GM21717 (cell line): ENCODE data around the gene SGMS1.
"Not testable (repeated sequence)": the region's sequence is repeated elsewhere in the genome, so short reads cannot be mapped to it uniquely, and the experiment has no call there.

Source experiments
- ATAC-seq: cut with Tn5 transposase; IDR thresholded peaks from one replicate; pipeline ENCODE4 v1.9.1; 2021; ENCODE audit warnings: mild to moderate bottlenecking, moderate library complexity; ENCODE audit not compliant: unreplicated experiment

Gene SGMS1

DNA sequence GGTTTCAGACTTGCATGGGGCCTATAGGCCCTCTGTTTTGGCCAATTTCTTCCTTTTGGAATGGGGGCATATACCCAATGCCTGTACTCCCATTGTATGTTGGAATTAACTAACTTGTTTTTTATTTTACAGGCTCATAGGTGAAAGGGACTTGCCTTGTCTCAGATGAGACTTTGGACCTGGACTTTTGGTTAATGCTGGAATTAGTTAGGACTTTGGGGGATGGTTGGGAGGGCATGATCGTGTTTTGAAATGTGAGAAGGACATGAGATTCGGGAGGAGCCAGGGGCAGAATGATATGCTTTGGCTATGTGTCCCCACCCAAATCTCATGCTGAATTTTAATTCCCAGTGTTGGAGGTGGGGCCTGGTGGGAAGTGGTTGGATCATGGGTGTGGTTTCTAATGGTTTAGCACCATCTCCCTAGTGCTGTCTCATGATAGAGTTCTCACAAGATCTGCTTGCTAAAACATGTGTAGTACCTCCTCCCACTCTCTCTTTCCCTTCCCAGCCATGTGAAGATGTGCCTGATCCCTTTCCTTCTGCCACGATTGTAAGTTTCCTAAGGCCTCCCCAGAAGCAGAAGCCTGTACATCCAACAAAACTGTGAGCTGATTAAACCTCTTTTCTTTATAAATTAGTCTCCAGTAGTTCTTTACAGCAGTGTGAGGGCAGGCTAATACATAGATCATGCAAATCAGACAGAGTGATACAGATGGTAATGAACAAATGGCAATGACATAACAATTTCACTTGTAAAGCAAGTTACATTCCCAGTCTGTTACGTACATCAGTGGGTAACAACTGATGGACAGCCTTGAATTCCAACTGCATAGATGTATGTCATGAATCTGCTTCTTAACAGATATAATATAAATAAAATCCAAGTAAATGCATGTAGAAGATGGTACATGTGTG is 146.2 kb downstream of the SGMS1 start:
- ATAC-seq, result no peak

DNA sequence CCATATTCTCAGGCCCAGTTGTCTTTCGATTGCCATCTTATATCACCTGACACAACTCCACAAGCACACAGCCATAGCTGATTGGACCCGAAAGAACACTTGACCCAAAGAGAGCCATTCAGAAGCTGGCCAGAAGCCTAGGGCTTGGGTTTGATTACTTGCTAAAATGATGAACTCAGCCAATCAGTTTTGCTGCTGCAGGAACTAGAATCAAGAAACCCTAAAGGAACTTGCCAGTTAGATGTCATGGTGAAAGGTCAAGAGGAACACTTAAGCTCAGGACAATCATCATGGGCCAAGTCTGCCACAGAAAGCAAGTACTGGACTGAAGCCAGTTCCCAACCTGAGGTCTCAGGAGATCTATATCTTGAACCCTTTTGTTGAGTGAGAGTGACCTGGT is 150.0 kb downstream of the SGMS1 start:
- no peak for ATAC-seq

DNA sequence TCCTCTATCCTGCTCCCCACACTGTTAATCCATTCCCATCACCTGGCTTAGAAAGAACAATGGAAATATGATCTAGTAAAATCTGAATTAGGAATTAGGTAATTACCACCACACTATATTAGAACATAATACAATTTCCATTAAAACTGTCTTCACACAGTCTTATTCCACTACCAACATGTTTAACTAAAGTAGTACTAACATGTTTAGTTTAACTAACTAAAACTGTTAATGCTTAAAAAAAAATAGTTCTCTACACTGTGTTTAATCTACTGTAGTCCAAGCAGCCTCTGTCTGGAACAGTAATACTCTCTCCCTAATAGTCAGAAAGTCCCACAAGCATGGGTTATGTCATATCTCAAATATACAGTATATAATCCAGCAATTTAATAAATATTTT is 150.8 kb downstream of the SGMS1 start:
- no peak for ATAC-seq

DNA sequence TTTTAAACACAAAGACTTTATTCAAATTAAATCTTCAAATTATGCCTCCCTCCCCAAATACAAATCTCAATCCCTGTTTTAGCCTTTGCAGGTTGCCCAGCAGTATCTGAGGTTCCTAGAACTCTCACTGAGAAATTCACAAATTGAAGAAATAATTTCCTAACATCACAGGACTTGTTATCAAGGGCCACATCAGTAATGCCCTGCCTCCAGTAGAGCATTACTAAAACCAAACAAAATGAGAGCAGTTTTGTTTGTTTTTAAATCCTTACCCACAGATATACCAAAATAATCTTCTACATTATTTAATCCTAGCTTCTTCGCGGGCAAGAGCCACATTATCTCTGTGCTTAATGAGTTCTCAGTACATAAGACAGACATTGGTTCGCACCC is 152.2 kb downstream of the SGMS1 start:
- ATAC-seq, result no peak

DNA sequence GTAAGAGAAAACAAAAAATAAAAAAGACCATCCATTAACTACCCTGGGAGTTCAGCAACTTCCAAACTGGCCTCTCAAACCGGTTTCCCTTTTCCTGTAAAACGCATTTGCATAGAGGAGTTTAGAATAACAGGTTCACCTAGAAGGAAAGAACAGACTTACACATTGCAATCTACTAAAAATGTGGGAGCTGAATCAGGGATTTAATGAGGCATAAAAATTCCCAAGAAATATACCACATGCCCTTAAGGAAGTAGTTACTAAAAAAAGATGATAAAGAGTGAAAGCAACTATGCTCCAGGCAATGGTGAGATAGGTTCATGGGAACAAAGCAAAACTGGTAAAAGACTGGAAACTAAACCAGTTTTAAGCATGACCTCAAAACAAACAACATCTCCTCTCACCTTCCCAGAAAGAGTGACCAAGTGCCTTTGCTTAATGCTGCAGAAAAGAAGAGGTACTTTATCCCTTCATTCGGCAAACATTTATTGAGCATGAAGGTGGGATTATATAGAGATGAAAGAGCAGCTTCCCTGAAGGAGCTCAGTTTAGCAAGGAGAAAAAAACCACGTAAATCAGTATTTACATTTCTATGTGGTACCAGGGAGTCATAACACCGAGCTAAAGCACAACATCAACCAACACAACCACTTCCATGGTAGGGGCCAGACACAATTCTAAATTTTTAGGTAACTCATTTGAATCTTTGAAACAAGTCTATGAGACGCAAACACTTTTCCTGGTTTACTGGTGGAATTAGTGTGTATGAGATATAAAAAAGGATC is 152.8 kb downstream of the SGMS1 start:
- no peak for ATAC-seq

DNA sequence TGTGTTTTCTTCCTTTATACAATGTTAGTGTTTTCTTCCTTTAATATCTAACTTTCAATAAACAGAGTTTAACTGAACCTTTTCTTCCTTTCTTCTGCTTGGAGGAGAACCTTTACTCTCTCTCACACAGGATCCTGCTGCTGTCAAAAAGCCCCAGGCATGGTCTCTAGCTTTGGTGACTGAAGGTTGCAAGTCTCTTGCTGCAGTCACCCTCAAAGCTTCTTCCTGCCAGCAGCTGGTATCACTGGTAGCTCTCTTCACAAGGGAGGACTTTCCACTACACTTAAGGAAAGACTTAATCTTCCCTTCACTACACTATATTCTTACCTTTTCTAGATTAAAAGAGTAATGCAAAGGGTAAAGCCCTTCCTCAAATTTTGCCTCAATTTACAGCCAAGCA is 153.4 kb downstream of the SGMS1 start:
- ATAC-seq, result no peak

DNA sequence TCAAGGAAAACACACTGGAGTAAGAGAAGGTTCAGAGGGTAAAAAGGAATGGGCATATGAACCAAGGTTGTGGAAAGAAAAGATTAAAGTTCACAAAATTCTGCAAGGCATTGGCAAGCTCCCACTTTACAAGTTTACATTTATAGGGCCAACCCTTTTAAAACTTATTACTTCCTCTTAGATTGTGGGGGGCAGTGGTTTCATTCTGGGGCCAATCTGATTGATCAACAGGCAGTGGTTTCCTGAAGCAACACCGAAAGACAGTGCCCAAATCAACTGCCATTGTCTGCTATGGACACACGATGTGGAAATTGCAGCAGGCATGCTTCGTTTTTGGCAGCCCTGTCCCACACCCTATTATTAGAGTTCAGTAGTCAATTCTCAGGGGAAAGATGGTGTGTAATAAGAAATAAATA is 154.0 kb downstream of the SGMS1 start:
- ATAC-seq, result no peak

DNA sequence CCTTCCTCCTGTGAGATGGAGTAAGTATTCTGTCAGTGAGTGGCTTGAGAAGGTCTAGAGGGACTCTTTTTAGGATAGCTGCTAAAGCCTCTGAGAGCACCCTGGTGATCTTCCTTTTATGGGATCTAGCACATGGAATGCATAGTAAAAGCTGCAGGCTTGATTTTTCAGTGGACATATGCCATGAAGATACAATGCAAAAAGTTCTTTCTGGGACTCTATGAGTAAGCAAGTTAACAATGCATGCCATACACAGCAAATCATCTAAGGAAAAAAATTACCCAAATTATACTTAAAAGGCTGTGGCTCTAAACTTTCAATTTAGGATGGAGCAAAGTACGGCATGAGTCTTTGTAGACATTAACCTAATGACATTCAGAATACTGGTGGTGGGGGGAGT is 154.5 kb downstream of the SGMS1 start:
- ATAC-seq, result no peak

DNA sequence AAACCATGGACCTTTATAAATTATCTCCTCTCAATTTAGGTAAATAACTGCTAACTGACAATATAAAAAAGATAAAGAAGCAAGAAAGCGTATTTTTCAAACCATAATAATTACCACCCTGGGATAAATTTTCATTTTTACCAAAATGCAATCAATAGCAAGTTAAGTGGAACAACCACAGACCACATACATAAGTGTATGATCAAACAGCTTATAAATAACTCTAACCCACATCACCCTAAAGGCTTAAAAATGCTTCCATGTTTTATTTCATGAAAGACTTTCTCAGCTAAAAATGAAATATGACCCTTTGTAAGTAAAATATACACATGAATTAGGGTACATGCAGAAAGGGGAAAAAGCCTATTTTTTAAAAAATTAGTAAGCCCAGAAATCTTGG is 156.5 kb downstream of the SGMS1 start:
- ATAC-seq, result no peak

DNA sequence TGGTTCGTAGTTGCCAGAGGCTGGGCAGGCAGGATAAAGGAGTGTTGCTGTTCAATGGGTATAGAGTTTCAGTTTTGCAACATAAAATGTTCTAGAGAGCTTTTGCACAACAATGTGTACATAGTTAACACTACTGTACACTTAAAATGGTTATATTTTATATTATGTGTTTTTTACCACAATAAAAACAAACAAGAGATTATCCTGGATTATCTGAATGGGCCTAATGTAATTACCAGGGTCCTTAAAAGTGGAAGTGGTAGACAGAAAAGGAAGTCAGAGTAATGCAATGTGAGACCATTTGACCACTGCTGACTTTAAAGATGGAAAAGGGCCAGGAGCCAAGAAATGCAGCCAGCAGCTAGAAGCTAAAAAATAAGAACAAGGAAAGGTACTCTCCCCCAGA is 159.7 kb downstream of the SGMS1 start:
- ATAC-seq, result no peak

DNA sequence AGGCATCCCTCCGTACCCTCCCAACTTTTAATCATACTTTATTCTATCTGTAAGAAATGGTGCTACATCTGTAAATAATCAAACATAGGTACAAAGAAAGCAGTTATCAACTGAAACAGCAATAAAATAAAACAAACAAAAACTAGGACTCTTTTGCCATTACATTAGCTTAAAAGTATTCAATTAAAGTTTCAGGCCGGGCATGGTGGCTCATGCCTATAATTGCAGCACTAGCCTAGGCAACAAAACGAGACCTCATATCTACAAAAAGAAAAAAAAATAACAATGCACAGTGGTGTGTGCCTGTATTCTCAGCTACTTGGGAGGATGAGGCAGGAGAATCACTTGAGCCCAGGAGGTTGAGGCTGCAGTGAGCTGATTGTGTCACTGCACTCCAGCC is 161.9 kb downstream of the SGMS1 start:
- no peak for ATAC-seq

DNA sequence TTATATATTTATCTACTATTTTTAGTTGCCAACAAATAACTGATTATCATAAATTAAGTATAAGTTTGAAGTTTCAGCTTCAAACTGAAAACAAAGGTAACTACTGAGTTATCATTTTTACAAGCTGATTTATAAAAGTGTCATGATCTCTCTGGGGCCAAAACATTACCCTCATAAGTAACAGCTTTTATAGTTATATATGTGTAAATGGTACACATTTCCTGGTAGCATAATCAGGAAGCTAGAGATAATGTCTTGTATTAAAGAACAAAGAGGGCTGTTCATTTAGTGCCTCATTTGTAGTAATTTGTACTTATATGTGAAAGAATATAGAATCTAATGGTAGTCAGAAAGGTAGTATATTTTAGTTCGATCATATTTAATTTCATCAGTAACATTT is 162.6 kb downstream of the SGMS1 start:
- no peak for ATAC-seq

DNA sequence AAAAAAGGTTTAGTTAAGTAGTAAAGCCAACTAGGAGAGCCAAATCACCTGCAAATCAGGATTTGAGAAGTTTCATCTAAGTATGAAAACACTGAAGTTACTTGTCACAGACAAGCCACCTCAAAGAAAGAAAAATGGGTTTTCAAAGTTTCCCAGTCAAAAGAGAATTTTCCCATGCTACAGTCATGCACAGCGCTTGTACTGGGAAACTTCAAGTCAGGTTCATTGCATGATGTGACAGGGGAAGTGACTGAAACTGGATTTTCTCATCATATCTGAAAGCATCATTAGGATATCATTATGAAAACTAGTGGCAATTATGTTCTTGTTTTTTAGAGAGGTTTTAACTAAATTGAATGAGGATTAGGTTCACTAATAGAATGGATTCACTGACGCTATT is 167.0 kb downstream of the SGMS1 start:
- ATAC-seq, result peak; percentile 35

DNA sequence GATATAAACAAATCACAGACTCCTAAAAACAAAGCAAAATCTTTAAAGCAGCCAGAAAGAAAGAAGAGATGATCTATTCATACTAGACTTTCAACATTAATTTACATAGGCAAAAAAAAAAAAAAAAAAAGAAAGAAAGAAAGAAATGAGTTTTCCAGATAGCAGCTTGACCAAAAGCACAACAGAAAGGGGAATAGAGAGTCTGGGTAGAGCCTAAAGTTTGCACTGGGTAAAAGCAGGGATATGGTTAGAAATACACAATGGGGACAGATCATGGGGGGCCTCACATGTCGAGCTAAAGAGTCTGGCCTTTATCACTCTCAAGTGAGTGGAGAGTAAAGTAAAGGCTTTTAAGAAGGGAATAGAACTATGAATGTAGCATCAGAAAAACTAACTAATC is 169.8 kb downstream of the SGMS1 start:
- peak; percentile 45 for ATAC-seq

DNA sequence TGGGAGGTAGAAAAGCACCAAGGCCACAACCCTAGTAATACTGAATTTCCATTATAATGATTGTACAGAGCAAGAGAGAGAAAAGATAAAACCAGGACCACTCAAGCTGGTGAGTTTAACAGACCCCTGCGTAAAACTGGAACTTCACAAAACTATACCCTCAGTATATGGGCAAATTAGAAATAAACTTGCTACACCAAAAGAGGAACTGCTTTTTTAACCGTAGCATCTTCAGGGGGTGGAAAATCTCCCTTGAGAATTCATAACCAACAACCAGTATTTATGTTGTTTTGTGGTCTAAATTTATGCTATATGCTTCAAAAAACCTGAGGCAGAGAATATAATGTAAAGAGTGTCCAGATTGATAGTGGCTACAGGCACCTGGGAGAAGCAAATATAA is 171.2 kb downstream of the SGMS1 start:
- no peak for ATAC-seq

DNA sequence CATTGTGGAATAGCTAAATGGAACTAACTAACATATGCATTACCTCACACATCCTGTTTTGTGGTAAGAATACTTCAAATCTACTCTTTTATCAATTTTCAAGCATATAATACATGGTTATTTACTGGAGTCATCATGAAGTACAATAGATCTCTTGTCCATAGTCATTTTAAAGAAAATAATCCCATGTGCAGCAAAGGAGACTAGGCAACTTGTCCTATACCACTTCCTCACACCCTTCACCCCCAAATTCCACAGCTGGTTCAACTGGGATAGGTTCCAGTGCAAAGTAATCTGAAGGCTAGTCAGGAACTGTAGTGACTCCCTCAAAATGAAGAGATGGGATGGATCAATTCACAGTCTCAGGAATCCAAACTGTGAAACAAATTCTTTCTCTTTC is 176.1 kb downstream of the SGMS1 start:
- ATAC-seq, result no peak

DNA sequence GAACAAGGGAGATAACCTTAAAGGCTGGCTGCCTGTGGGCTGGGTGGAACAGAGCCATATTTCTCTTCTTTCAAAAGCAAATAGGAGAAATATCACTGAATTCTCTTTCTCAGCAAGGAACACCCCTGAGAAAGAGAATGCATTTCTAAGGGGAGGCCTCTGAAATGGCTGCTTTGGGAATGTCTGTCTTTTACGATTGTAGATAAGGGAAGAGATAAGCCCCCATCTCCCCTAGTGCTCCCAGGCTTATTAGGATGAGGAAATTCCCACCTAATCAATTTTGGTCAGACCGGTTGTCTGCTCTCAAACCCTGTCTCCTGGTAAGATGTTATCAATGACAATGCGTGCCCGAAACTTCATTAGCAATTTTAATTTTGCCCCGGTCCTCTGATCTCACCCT is 178.0 kb downstream of the SGMS1 start:
- ATAC-seq, result not testable (repeated sequence)

DNA sequence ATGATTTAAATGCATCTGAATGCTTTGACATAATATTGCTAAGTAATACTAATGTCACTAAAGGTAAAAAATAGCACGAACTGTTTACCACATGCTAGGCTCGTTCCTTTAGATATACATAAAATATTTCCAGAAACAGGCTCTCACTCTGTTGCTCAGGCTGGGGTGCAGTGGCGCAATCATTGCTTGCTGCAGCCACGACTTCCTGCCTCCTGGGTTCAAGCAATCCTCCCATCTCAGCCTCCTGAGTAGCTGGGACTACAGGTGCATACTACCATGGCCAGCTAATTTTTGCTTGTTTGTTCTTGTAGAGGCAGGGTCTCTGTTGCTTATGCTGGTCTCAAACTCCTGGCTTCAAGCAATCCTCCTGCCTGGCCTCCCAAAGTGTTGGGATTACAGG is 183.3 kb downstream of the SGMS1 start:
- no peak for ATAC-seq

DNA sequence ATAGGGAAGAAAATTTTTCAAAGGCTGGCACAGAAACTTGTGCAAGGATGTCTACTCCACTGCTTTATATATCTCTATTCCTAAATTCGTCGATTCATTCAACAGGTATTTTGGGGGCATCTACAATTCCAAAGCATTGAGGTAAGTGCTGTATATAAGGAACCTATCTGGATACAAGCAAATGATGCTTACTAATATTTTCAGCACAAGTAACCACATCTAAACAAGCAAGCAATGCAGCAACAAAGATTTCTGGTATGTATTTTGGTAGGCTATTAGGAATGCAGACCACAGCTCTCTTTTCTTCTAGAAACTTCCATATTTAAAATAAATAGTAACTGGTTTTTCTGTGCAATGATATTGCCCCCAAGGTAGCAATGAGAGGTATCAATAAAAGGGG is 183.9 kb downstream of the SGMS1 start:
- ATAC-seq, result no peak

DNA sequence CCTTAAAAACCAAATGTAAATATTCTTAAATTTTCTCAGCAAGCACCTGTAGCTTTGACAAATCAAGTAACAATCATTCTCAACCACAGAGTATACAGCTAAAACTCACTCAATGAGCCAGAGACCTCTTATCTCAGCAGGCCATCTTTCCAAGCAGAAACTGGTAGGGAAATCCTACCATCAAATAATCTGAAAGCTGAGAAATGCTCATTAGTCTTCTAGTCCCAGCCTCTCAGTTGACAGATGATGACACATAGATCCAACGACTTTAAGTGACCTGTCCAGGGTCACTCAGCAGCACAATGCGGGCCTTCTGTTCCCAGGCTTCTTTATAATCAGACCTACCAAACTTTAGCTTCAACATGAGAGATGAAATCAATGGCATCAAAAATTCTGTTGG is 184.6 kb downstream of the SGMS1 start:
- ATAC-seq, result no peak

DNA sequence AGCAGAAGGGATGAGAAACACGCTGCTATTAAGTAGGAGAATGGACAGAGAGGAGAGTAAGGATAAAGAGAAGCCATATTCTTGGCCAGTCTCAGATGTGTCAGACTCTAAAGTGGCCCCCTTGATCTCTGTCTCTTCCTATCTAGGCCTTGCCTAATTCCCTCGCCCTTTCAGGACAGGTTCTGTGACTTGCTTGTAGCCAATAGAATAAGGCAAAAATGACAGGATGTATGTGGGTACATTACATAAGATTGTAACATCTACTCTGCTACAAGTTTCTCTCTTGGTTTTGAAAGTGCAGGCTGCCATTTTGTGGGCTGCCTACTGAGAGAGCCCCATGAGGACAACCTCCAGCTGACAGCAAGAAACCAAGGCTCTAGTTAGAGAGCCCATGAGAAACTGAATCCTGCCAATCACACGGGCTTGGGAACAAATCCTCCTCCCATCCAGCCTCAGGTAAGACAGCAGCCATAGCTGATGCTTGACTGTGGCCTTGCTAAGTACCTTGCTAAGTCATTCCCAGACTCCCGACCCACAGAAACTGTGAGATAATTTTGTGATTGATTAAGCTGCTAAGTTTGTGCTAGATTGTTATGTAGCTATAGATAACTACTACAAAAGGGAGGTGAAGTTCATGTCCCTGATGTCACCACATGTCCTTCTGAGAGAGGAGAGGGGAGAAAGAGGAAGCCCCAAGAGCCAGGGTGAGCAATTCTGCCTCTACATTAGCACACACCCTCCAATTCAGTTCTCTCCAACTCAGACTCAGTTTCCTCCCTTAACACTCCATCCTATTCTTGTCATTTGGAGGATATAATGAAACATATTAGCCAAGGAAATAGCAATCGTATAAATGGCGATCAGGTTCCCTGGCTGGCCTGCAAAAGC is 185.5 kb downstream of the SGMS1 start:
- ATAC-seq, result no peak
